ENCODE data around the gene NFKBIL1.

GRCh38 chr6:31587791-31588777, 40.7 kb downstream of the NFKBIL1 start:
- TF ChIP-seq CTCF (conservative IDR thresholded peaks at IDR 0.05; ENCODE audit: low read length) (no peak), EZH2phosphoT487 (IDR thresholded peaks at IDR 0.05; ENCODE audit: borderline replicate concordance) (no peak)
